ENCODE results near the gene IFNG. TPM values are rescaled to one million over a fixed set of nuclear protein-coding genes. Genes with fewer than 3 reads are reported as not detected.

Gene IFNG
- total and polyA plus RNA-seq, 10 of the 15 experiments (the other 5 are each of a cell fraction or from before 2014, with no cell fraction given) = 0.10 to 1.4 (median 0.25) TPM; not detected in 2

DNA sequence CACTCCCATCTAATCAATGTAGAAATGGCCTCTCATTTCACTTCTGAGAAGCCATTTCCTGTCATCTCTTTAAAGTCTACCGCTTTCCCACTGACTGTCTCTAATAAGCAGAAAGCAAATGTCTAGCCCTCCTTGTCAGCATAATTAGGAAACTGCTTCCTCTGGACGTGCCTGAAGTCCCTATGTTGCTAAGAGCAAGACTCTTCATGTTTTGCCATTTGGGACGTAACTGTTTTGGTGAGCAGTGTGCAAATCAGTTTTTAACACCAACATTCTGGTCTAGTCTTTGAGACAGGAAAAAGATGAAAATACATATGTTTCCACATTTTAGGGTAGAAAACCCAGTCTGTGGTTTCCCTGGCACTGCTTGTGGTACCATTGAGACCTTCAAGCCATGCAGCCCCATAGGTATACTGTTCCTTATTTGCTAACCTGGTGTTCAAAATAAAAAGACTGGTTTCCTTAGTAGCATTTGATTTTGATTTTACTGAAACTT, 22.2 kb downstream of the IFNG start:
- Histone ChIP-seq H3K36me3 (ENCODE audit: control insufficient read depth in 2 of 2, insufficient read depth in 2 of 2, low read length in 1 of 2) (no peaks in the 10 kb centered on the region), H3K79me2 (ENCODE audit: control insufficient read depth, insufficient read depth, low read length) (no peaks in the 10 kb centered on the region), H3K9me3 (replicated peaks; ENCODE audit: control insufficient read depth, insufficient read depth, low read length) (no peaks in the 10 kb centered on the region; the same call in 2 of the 3 replicates), H3K27ac (ENCODE audit: control insufficient read depth, insufficient read depth) (no peak overlapping the region), H3K4me1 (ENCODE audit: control insufficient read depth, insufficient read depth, low read length) (no peaks in the 10 kb centered on the region), H3K4me3 (no peak overlapping the region), H3K27me3 (replicated peaks in 1 of 2; ENCODE audit: control insufficient read depth in 2 of 2, insufficient read depth in 2 of 2, low read length in 1 of 2) (no peaks in the 10 kb centered on the region; a peak in 1 of 4 replicates), H3K9ac (ENCODE audit: control insufficient read depth, insufficient read depth, low read length) (no peak overlapping the region), H2AFZ (ENCODE audit: control insufficient read depth, low read depth, low read length) (no peak overlapping the region), H3K4me2 (ENCODE audit: control insufficient read depth, insufficient read depth) (no peak overlapping the region), H4K20me1 (ENCODE audit: control insufficient read depth, insufficient read depth) (no peaks in the 10 kb centered on the region)
- SMC1A ChIA-PET (ENCODE audit: uncharacterized antibody, unreplicated experiment) = no interaction called here
- ATAC-seq (no peak), FAIRE-seq (no peak), DNase-seq (ENCODE audit: low read depth, low spot score) (no peak)
- WGBS (ENCODE audit: insufficient coverage, insufficient replicate concordance, low lambda C conversion rate, missing lambda C conversion rate) = 29% methylated on average over 3 of the region's 3 CpGs
- POLR2A ChIA-PET = no interaction called here
- in situ Hi-C loops (cut with MboI) = no loop called here
- CTCF ChIA-PET = interaction anchor here (0.9 kb wide), 1 partner anchor 23 kb away, joined by 3 read pairs; no protein-coding TSS in a partner anchor
- RAD21 ChIA-PET (ENCODE audit: unreplicated experiment) = no interaction called here
- no peak for TF ChIP-seq TCF3 (IDR thresholded peaks at IDR 0.05; ENCODE audit: borderline replicate concordance, insufficient read depth, low read depth, low read length)
- no peak for TF ChIP-seq RB1 (IDR thresholded peaks at IDR 0.05; ENCODE audit: borderline replicate concordance)
- TF ChIP-seq CBX5 (IDR thresholded peaks at IDR 0.05; ENCODE audit: low read depth) = no peak
- no peak for TF ChIP-seq TARDBP (IDR thresholded peaks at IDR 0.05; ENCODE audit: borderline replicate concordance)
- TF ChIP-seq POLR2A (IDR thresholded peaks at IDR 0.05; ENCODE audit: low read depth, low read length) = no peak
- TF ChIP-seq, protein P1, sequence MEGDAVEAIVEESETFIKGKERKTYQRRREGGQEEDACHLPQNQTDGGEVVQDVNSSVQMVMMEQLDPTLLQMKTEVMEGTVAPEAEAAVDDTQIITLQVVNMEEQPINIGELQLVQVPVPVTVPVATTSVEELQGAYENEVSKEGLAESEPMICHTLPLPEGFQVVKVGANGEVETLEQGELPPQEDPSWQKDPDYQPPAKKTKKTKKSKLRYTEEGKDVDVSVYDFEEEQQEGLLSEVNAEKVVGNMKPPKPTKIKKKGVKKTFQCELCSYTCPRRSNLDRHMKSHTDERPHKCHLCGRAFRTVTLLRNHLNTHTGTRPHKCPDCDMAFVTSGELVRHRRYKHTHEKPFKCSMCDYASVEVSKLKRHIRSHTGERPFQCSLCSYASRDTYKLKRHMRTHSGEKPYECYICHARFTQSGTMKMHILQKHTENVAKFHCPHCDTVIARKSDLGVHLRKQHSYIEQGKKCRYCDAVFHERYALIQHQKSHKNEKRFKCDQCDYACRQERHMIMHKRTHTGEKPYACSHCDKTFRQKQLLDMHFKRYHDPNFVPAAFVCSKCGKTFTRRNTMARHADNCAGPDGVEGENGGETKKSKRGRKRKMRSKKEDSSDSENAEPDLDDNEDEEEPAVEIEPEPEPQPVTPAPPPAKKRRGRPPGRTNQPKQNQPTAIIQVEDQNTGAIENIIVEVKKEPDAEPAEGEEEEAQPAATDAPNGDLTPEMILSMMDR (IDR thresholded peaks at IDR 0.05 in 2 of 3, conservative IDR thresholded peaks at IDR 0.05 in 1 of 3; ENCODE audit: control insufficient read depth in 2 of 3, extremely low read depth in 1 of 3, insufficient read depth in 1 of 3, low read depth in 3 of 3, low read length in 3 of 3) = no peak
- TF ChIP-seq MTA3 (IDR thresholded peaks at IDR 0.05; ENCODE audit: borderline replicate concordance, low read length) = no peak
- TF ChIP-seq, protein P2, sequence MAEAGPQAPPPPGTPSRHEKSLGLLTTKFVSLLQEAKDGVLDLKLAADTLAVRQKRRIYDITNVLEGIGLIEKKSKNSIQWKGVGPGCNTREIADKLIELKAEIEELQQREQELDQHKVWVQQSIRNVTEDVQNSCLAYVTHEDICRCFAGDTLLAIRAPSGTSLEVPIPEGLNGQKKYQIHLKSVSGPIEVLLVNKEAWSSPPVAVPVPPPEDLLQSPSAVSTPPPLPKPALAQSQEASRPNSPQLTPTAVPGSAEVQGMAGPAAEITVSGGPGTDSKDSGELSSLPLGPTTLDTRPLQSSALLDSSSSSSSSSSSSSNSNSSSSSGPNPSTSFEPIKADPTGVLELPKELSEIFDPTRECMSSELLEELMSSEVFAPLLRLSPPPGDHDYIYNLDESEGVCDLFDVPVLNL (IDR thresholded peaks at IDR 0.05; ENCODE audit: low read depth, low read length) = no peak
- no peak for TF ChIP-seq FOXK2 (IDR thresholded peaks at IDR 0.05)
- TF ChIP-seq TCF7 (IDR thresholded peaks at IDR 0.05; ENCODE audit: borderline replicate concordance) = no peak
- TF ChIP-seq CHD4 (IDR thresholded peaks at IDR 0.05) = no peak
- TF ChIP-seq POLR2AphosphoS2 (IDR thresholded peaks at IDR 0.05; ENCODE audit: low read depth, low read length) = no peak
- TF ChIP-seq, protein P3, sequence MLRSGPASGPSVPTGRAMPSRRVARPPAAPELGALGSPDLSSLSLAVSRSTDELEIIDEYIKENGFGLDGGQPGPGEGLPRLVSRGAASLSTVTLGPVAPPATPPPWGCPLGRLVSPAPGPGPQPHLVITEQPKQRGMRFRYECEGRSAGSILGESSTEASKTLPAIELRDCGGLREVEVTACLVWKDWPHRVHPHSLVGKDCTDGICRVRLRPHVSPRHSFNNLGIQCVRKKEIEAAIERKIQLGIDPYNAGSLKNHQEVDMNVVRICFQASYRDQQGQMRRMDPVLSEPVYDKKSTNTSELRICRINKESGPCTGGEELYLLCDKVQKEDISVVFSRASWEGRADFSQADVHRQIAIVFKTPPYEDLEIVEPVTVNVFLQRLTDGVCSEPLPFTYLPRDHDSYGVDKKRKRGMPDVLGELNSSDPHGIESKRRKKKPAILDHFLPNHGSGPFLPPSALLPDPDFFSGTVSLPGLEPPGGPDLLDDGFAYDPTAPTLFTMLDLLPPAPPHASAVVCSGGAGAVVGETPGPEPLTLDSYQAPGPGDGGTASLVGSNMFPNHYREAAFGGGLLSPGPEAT (IDR thresholded peaks at IDR 0.05; ENCODE audit: low read depth) = no peak
- no peak for TF ChIP-seq CBFB (IDR thresholded peaks at IDR 0.05; ENCODE audit: low read depth)
- intact Hi-C loops (cut with micrococcal nuclease; ENCODE audit: unreplicated experiment) = no loop called here
- BruUV-seq (replicated peaks) = no TSS peak
